RWPE1 (cell line): ENCODE data around the gene UHRF1.

Experiments
- CTCF ChIA-PET: fragments of 350-600 bp; sonication (Branson Sonifier 250); formaldehyde crosslinking; extraction: SDS; loops from one replicate; lab custom pipeline; 2021; lab: Yijun Ruan, JAX
- POLR2A ChIA-PET: fragments of 400-600 bp; formaldehyde crosslinking; extraction: SDS; loops from one replicate; lab custom pipeline; 2020; ENCODE audit warnings: antibody characterized with exemption; ENCODE audit not compliant: low non-redundant PET; lab: Yijun Ruan, JAX
- DNase-seq: peaks from one replicate; pipeline ENCODE4 v3.0.0; 2012; ENCODE audit warnings: low spot score
- H3K27ac ChIP-seq: fragments of 450-650 bp; 2 replicates; pipeline ENCODE4 v1.5.1; 2017
- TF ChIP-seq, protein P1 (sequence below): fragments of 450-650 bp; conservative IDR thresholded peaks from 2 replicates; pipeline ENCODE4 v1.5.1; 2017; ENCODE audit warnings: low read depth, mild to moderate bottlenecking

The UHRF1 gene

GRCh38 chr19:4909156-4909896, at the start of gene UHRF1:
TSS of gene UHRF1 (plus strand) at chr19:4909501. CDS start at chr19:4910886, 1,385 bp downstream.
- peak; percentile 51 for DNase-seq
- peak within 1 kb of the TSS; percentile 94 for H3K27ac ChIP-seq
- ChIA-PET POLR2A (interaction anchor here (0.6 to 0.7 kb wide), 2 partner anchors 20 to 48 kb away, joined by 3 to 4 read pairs; no protein-coding TSS in a partner anchor), CTCF (interaction anchor here (0.6 to 1.0 kb wide), 3 partner anchors 36 to 110 kb away, joined by 3 to 4 read pairs (median 3); no protein-coding TSS in a partner anchor)
- TF ChIP-seq, protein P1, sequence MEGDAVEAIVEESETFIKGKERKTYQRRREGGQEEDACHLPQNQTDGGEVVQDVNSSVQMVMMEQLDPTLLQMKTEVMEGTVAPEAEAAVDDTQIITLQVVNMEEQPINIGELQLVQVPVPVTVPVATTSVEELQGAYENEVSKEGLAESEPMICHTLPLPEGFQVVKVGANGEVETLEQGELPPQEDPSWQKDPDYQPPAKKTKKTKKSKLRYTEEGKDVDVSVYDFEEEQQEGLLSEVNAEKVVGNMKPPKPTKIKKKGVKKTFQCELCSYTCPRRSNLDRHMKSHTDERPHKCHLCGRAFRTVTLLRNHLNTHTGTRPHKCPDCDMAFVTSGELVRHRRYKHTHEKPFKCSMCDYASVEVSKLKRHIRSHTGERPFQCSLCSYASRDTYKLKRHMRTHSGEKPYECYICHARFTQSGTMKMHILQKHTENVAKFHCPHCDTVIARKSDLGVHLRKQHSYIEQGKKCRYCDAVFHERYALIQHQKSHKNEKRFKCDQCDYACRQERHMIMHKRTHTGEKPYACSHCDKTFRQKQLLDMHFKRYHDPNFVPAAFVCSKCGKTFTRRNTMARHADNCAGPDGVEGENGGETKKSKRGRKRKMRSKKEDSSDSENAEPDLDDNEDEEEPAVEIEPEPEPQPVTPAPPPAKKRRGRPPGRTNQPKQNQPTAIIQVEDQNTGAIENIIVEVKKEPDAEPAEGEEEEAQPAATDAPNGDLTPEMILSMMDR, result no peak

DNA sequence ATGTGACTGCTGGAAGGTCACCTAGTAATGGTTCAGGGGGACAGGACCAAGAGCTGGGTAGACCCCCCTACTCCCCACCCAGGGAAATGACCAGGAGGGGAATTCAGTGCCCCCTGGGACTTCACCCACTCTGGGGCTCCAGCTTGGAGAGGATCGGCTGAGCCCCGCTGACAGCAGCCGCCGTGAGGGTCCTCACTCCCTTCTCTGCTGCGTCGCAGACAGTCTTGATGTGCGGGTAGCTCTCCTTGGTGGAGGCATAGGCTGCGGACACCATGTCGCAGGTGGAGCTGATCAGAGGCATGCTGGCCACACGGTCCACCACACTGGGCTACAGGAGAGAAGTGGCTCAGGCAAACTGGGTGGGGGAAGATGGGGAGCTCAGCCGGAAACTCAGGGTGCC, 49.6 kb upstream of the UHRF1 start:
- ChIA-PET POLR2A (interaction anchor here (0.5 kb wide), 1 partner anchor 10 kb away, joined by 3 read pairs; no protein-coding TSS in a partner anchor), CTCF (no interaction called here)
- DNase-seq, result no peak
- TF ChIP-seq, protein P1, result no peak
- H3K27ac ChIP-seq, result peak overlapping the region; percentile 39

- POLR2A ChIA-PET, result interaction anchor here (0.5 to 0.7 kb wide), 2 partner anchors 48 to 390 kb away, joined by 4 read pairs; partner anchors contain the start of gene UHRF1
Measured at GRCh38 chr19:4861147-4861546, 48.2 kb upstream of the UHRF1 start.

DNA sequence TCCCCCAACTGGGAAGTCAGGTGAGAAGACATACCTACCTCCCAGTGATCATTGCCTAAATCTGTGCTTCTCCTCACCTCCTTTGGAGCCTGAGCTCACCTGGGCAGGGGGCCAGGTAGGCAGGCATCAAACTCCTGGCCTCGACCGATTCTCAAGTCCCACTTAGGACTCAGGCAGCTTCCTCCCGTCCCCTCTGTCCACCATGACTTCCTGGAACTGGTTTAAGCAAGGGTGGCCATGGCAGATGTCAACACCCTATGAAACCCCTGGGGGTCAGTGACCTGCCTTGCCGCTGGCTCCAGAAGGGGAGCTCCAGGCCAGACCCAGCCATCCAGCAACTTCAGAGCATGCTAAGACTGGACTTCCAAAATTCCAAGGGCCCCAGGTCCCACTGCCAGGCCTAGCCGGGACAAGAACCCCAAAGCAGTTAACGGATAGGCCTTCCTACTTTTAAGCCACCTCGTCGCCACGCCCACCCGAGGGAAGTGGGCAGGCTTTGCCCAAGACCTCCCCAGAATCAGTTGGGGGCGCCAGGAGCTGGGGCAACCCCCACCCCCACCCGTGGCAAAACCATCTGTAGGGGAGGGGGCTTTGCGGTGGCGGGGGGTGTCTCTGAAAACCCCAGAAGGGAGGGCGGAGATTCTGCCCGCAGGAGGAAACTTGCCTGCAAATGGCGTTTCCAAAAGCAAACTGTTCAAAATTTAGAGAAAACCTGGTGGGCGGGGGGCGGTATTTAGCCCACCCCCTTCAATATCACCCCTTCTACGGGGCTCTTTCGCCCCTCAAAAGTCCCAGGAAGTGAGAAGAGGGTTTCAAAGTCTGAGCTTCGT, 42.5 kb upstream of the UHRF1 start:
- TF ChIP-seq, protein P1, result no peak
- CTCF ChIA-PET, result interaction anchor here (0.6 to 2.3 kb wide), 6 partner anchors 15 to 150 kb away, joined by 3 to 9 read pairs (median 3); no protein-coding TSS in a partner anchor
- POLR2A ChIA-PET, result interaction anchor here (0.6 kb wide), 2 partner anchors 10 to 20 kb away, joined by 3 to 8 read pairs; no protein-coding TSS in a partner anchor
- peak overlapping the region; percentile 87 for H3K27ac ChIP-seq
- peak; percentile 42 for DNase-seq

More at GRCh38 chr19:4861147-4861546, 48.2 kb upstream of the UHRF1 start:
- TF ChIP-seq, protein P1, result no peak
- no peak for DNase-seq
- CTCF ChIA-PET, result interaction anchor here (0.7 to 0.9 kb wide), 3 partner anchors 9 to 159 kb away, joined by 3 to 4 read pairs (median 3); no protein-coding TSS in a partner anchor
- H3K27ac ChIP-seq, result peak overlapping the region; percentile 39

DNA sequence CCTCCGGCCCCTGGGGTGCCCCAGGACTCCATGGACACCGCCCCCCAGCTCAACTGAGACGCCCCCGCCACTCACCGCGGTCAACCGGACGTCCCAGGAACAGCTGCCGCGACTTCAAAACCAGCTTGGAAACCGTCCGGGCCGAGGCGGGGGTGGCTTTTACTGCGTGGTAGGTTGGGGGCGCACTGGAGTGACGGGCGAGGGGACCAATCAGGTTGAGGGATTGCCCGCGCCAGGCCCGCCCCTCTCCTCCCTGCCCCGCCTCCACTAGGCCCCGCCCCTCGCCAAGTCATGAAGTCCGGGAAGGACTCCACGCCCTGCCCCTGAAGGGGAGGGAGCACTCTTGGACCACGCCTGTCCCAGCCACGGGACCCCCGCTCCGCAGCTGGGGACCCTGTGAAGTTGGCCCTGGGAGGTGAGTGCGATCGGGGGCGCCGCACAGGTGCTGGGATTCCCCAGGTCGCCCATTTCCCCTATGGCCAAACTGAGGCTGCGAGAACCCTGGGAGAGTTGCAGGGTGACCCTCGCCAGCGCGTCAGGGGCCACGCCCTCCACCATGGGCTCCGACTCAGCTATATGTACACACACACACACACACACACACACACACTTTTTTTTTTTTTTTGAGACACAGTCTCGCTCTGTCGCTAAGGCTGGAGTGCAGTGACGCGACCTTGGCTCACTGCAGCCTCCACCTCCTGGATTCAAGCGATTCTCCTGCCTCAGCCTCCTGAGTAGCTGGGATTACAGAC, 41.6 kb upstream of the UHRF1 start, which contains the start of gene PLIN3:
Gene PLIN3, minus strand, starts transcription at position 134 of the 752 bp plus-strand sequence. CDS start 6,273 bp downstream, outside the sequence.
- CTCF ChIA-PET, result interaction anchor here (0.6 to 2.3 kb wide), 5 partner anchors 16 to 487 kb away, joined by 3 to 9 read pairs (median 3); no protein-coding TSS in a partner anchor
- TF ChIP-seq, protein P1, result no peak
- peak; percentile 100 for DNase-seq
- POLR2A ChIA-PET, result interaction anchor here (0.6 kb wide), 2 partner anchors 10 to 21 kb away, joined by 3 to 8 read pairs; no protein-coding TSS in a partner anchor
- peak within 1 kb of the TSS; percentile 87 for H3K27ac ChIP-seq
